Lower leg skin (tissue), 3 donors: ENCODE measurements around the gene ZNF138.

Experiments used
- POLR2A ChIP-seq, 2 donors: fragments of 450-650 bp; IDR thresholded peaks; one replicate each; pipeline ENCODE4 v1.6.1; 2016 to 2017; ENCODE audit warnings: antibody characterized with exemption in 2 of 2, mild to moderate bottlenecking in 1 of 2, moderate library complexity in 1 of 2
- TF ChIP-seq, protein P1 (sequence below), 3 donors: fragments of 450-650 bp; IDR thresholded peaks; one replicate each; pipeline ENCODE4 v1.5.1; 2016; ENCODE audit warnings: antibody characterized with exemption in 3 of 3, mild to moderate bottlenecking in 3 of 3, moderate library complexity in 2 of 3

DNA sequence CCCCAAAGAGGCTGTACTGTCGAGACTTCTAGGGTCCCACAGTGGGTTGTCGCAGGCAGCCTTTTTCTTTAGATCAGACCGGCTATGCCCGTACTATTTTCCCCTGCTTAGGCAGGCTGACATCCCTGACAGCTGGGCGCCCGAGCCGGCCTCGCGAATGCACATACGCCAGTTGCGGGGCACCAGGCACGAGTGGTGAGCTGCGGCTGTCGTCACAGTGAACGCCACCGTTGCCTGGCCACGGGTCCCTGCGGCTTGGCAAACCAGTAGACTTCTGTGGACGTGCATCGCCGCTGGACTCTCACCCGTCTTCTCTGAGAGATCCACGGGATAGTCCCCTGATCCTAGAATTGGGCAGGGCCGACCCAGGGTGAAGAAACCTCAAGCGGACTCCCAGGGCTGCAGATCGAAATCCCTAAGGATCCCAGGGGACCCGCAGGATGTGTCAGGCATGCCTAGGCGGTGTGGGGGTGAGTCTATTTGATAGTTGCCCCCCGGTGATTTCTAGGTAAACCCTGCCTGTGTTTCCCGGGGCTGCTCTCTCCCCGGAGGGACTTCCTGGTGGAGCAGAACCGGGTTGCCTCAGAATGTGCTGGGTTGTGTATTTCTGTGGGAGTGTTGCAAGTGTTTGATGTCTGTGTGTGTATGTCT lies 75.8 kb downstream of the ZNF138 start:
- TF ChIP-seq, protein P1, sequence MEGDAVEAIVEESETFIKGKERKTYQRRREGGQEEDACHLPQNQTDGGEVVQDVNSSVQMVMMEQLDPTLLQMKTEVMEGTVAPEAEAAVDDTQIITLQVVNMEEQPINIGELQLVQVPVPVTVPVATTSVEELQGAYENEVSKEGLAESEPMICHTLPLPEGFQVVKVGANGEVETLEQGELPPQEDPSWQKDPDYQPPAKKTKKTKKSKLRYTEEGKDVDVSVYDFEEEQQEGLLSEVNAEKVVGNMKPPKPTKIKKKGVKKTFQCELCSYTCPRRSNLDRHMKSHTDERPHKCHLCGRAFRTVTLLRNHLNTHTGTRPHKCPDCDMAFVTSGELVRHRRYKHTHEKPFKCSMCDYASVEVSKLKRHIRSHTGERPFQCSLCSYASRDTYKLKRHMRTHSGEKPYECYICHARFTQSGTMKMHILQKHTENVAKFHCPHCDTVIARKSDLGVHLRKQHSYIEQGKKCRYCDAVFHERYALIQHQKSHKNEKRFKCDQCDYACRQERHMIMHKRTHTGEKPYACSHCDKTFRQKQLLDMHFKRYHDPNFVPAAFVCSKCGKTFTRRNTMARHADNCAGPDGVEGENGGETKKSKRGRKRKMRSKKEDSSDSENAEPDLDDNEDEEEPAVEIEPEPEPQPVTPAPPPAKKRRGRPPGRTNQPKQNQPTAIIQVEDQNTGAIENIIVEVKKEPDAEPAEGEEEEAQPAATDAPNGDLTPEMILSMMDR (IDR thresholded peaks at IDR 0.05): no peak
- TF ChIP-seq POLR2A (IDR thresholded peaks at IDR 0.05): no peak
